Measurements from ENCODE around the gene NLRP4. TPM values are rescaled to one million over a fixed set of nuclear protein-coding genes. Genes with fewer than 3 reads are reported as not detected.

NLRP4 gene
- total and polyA plus RNA-seq, 8 donors, result not detected

- no peak for ATAC-seq
- Histone ChIP-seq H3K4me3 (no peak overlapping the region), H3K36me3 (no peaks in the 10 kb centered on the region), H3K9me3 (peaks cover 0 to 3% of the 10 kb centered on the region in 2 donors), H3K27ac (no peak overlapping the region), H3K27me3 (no peaks in the 10 kb centered on the region), H3K4me1 (no peaks in the 10 kb centered on the region)
- DNase-seq, result no peak
- intact Hi-C loops (cut with DNase I), result no loop called here
- no peak for TF ChIP-seq CTCF (IDR thresholded peaks at IDR 0.05)
These were observed 65.2 kb downstream of the NLRP4 start for GRCh38 chr19:55901369-55902079.

- no peaks in the 10 kb centered on the region for H3K4me1 ChIP-seq
- H3K27ac ChIP-seq, result no peak overlapping the region
- peaks cover 0 to 3% of the 10 kb centered on the region in 2 donors for H3K9me3 ChIP-seq
- DNase-seq (no peak), ATAC-seq (no peak)
- no peak for TF ChIP-seq CTCF (IDR thresholded peaks at IDR 0.05)
- intact Hi-C loops (cut with DNase I), result no loop called here
- no peak overlapping the region for H3K4me3 ChIP-seq
- no peaks in the 10 kb centered on the region for H3K36me3 ChIP-seq
- no peaks in the 10 kb centered on the region for H3K27me3 ChIP-seq
These were observed 65.9 kb downstream of the NLRP4 start for GRCh38 chr19:55902080-55902751.

GRCh38 chr19:55907286-55907685 is 70.9 kb downstream of the NLRP4 start:
- Histone ChIP-seq H3K9me3 (peaks cover 0 to 21% of the 10 kb centered on the region in 2 donors), H3K27ac (no peak overlapping the region), H3K4me1 (no peaks in the 10 kb centered on the region), H3K36me3 (no peaks in the 10 kb centered on the region), H3K27me3 (peaks cover 0 to 12% of the 10 kb centered on the region in 2 donors), H3K4me3 (no peak overlapping the region)
- ATAC-seq (no peak), DNase-seq (no peak)
- TF ChIP-seq CTCF (IDR thresholded peaks at IDR 0.05), result no peak
- intact Hi-C loops (cut with DNase I), result no loop called here

- no peak for TF ChIP-seq CTCF (IDR thresholded peaks at IDR 0.05)
- no peak for DNase-seq
- no peak overlapping the region for H3K27ac ChIP-seq
- intact Hi-C loops (cut with DNase I), result no loop called here
- no peak overlapping the region for H3K4me3 ChIP-seq
- ATAC-seq, result no peak
- H3K27me3 ChIP-seq, result peaks cover 0 to 12% of the 10 kb centered on the region in 2 donors
- H3K4me1 ChIP-seq, result no peaks in the 10 kb centered on the region
- H3K36me3 ChIP-seq, result no peaks in the 10 kb centered on the region
- H3K9me3 ChIP-seq, result peaks cover 0 to 21% of the 10 kb centered on the region in 2 donors
These were observed 71.4 kb downstream of the NLRP4 start for GRCh38 chr19:55907746-55908145.

- no peak for DNase-seq
- no peaks in the 10 kb centered on the region for H3K4me1 ChIP-seq
- no peak for ATAC-seq
- no peak for TF ChIP-seq CTCF (IDR thresholded peaks at IDR 0.05)
- intact Hi-C loops (cut with DNase I), result no loop called here
- H3K4me3 ChIP-seq, result no peak overlapping the region
- H3K27ac ChIP-seq, result no peak overlapping the region
- H3K36me3 ChIP-seq, result no peaks in the 10 kb centered on the region
- peaks cover 0 to 18% of the 10 kb centered on the region in 2 donors for H3K9me3 ChIP-seq
- H3K27me3 ChIP-seq, result peaks cover 0 to 12% of the 10 kb centered on the region in 2 donors
These were observed 73.5 kb downstream of the NLRP4 start for GRCh38 chr19:55909801-55910200.

All from left lung (tissue), 10 donors.